IMR-90 (cell line): ENCODE results near the gene SORBS1.

Experiments used
- ELK1 ChIP-seq: fragments of 150-350 bp; IDR thresholded peaks from 2 replicates; pipeline ENCODE4 v1.6.1; 2016; ENCODE audit warnings: low read depth, mild to moderate bottlenecking, low read length, moderate library complexity, borderline replicate concordance
- SMC3 ChIP-seq: fragments of 150-350 bp; IDR thresholded peaks from 2 replicates; pipeline ENCODE4 v1.6.1; 2016; ENCODE audit warnings: low read depth, mild to moderate bottlenecking, antibody characterized with exemption, low read length, moderate library complexity
- USF2 ChIP-seq: fragments of 150-350 bp; IDR thresholded peaks from 2 replicates; pipeline ENCODE4 v1.6.1; 2017; ENCODE audit warnings: mild to moderate bottlenecking, antibody characterized with exemption, low read length, low read depth

DNA sequence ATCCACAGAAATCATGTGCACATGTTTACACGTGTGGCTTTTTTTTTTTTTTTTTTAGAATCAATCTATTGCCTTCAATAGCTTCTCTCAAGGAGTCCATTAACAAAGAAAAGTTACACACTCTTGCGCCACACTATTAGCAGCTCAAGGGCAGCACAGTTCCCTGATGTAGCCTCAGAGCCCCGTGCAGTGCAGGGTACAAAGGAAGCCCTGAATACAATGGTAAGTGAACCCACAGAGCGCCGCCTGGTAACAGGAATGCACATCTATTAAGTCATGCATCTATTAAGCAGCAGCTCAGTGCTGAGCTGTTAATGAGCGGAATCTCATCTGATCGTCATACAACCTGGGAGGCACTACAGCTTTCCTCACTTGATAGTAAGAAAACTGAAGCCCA lies 156.7 kb downstream of the SORBS1 start:
- TF ChIP-seq ELK1 (no peak), USF2 (no peak), SMC3 (no peak)
